NCI-H128 (cell line): ENCODE measurements around the gene HBQ1.
"Not testable (repeated sequence)": the region's sequence is repeated elsewhere in the genome, so short reads cannot be mapped to it uniquely, and the experiment has no call there.

ENCODE experiments used
- DNase-seq: peaks from one replicate; lab custom pipeline; 2025; ENCODE audit not compliant: unreplicated experiment; lab: John Stamatoyannopoulos, UW

Gene HBQ1

GRCh38 chr16:200388-200787, 20.1 kb downstream of the HBQ1 start:
- DNase-seq: no peak

GRCh38 chr16:203246-203645, 23.0 kb downstream of the HBQ1 start:
- DNase-seq: no peak

DNA sequence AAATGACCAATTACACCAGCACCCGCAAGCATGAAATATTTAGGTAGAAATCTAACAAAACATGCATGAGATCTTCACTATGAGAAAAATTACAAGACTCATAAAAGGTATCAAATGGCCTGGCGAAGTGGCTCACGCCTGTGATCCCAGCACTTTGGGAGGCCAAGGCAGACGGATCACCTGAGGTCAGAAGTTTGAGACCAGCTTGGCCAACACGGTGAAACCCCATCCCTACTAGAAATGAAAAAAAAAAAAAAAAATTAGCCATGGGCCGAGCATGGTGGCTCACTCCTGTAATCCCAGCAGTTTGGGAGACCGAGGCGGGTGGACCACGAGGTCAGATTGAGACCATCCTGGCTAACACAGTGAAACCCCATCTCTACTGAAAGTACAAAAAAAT, 23.8 kb downstream of the HBQ1 start:
- DNase-seq: not testable (repeated sequence)

GRCh38 chr16:209359-209758, 29.1 kb downstream of the HBQ1 start:
- DNase-seq: not testable (repeated sequence)

DNA sequence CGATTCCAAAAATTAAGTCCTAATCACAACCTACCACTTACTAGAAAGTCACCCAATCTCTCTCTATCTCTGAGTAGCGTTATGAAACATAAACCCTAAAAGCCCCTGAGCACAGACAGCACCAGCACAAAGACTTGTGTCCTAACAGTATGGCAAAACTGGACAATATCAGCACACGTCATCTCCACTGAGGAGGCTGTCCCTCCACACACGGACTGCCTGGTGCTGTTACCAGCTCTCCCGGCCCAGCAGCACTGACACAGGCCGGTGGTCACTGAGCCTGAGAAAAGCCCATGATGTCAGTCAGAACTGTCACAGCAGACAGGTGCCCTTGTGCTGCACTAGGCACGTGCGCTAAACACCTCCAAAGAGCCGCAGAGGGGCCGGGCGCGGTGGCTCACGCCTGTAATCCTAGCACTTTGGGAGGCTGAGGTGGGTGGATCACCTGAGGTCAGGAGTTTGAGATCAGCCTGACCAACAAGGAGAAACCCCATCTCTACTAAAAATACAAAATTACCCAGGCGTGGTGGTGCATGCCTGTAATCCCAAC, 31.4 kb downstream of the HBQ1 start:
- DNase-seq: not testable (repeated sequence)

GRCh38 chr16:212999-213398, 32.7 kb downstream of the HBQ1 start:
- no peak for DNase-seq

- DNase-seq: no peak
Observed at GRCh38 chr16:220021-220420, 39.8 kb downstream of the HBQ1 start.

DNA sequence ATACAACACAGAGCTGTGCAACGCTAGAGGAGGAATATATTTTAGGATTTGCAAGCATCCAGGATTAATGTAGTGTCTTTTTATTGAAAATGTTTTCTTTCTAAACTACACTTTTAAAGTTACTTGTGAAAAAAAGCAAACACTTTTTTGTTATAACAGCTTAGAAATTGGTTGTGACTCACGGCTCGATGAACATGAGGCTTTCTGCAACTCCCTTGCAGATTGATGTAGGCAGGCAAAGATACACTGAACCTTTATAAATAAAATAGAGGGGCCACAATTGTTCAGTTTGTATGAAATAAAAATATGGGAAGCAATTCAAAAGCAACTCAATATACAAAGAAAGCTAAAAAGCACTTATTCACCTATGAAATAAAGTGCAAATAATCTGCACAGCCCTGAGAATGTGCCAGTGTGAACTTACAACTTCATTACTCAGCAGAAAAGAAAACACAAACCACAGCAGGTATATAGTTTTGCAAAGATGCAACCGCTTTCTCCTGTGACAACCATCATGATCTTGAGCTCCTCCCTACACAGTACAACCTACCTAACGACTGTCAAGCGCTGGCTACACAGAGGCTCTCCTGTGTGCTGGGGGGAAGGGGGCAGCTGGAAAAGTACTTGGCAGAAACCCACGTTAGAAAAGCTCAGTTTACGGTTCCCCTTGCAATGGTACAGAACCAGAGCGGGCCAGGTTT, 48.0 kb downstream of the HBQ1 start:
- DNase-seq: no peak

GRCh38 chr16:228852-229730, 48.8 kb downstream of the HBQ1 start, which contains the start of gene LUC7L:
Gene LUC7L, minus strand, starts transcription at chr16:229449. Its CDS starts 110 bp downstream, at chr16:229339.
- peak; percentile 42 for DNase-seq

- DNase-seq: no peak
Observed at GRCh38 chr16:229731-230281, 49.5 kb downstream of the HBQ1 start.

DNA sequence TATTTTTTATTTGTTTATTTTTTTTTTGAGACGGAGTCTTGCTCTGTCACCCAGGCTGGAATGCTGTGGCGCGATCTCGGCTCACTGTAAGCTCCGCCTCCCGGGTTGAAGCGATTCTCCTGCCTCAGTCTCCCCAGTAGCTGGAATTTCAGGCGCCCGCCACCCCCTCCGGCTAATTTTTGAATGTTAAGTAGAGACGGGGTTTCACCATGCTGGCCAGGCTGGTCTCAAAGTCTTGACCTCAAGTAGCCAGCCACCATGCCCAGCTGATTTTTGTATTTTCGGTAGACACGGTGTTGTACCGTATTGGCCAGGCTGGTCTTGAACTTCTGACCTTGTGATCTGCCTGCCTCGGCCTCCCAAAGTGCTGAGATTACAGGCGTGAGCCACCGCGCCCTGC, 50.1 kb downstream of the HBQ1 start:
- not testable (repeated sequence) for DNase-seq
